ENCODE measurements around the gene INSC. TPM values are rescaled to one million over a fixed set of nuclear protein-coding genes. Genes with fewer than 3 reads are reported as not detected.

INSC gene, protein sequence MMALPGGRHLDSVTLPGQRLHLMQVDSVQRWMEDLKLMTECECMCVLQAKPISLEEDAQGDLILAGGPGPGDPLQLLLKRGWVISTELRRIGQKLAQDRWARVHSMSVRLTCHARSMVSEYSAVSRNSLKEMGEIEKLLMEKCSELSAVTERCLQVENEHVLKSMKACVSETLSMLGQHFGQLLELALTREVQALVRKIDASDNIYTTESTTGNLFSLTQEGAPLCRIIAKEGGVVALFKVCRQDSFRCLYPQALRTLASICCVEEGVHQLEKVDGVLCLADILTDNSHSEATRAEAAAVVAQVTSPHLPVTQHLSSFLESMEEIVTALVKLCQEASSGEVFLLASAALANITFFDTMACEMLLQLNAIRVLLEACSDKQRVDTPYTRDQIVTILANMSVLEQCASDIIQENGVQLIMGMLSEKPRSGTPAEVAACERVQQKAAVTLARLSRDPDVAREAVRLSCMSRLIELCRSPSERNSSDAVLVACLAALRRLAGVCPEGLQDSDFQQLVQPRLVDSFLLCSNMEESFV
- not detected in 2 replicates for total RNA-seq

DNA sequence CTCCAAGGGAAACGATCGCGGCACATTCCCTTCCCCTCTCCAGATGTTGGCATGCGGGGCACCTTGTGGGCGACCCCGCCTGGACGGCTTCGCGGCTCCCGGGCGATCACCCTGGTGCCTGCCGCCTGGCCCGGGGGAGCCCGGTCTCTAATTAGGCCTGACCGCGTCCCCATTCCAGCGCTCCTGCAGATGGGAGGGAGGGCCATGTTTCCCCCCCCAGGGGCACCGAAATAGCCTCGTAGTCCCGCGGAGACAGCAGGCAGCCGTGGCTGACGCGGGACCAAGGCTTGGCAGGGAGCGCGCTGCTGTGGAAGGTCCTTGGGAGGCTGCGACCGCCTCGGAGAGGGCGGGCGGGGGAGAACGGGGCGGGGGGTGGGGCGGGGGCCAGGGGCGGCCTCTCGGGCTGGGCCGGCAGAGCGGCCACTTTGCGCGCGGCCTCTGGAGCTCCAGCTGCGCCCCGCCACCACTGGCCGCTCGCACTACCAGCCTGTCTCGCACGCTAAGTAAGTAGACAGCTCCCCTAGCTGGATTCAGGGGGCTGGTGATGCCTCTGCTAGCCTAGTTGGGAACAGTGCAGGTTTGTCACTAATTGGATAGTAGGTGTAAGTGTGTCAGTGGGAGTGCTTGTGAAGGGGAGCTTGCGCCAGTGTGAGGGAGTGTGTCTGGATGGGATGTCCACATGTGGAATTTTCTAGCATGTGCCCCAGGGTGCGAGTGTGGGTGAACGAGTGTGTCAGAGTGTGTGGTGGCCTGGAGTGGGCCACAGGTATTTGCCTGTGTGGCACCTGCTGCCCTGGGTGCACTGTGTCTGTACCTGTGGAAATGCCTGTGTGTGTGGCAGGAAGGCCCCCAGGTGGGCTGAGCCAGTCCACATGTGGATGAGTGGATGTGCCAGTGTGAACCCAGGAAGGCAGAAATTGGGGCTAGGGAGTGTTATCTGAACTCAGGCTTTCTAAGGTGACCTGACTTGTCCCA is at the start of gene INSC:
Gene INSC, plus strand, starts transcription at position 423 of the 975 bp plus-strand sequence. CDS start 34,252 bp downstream, outside the sequence.

DNA sequence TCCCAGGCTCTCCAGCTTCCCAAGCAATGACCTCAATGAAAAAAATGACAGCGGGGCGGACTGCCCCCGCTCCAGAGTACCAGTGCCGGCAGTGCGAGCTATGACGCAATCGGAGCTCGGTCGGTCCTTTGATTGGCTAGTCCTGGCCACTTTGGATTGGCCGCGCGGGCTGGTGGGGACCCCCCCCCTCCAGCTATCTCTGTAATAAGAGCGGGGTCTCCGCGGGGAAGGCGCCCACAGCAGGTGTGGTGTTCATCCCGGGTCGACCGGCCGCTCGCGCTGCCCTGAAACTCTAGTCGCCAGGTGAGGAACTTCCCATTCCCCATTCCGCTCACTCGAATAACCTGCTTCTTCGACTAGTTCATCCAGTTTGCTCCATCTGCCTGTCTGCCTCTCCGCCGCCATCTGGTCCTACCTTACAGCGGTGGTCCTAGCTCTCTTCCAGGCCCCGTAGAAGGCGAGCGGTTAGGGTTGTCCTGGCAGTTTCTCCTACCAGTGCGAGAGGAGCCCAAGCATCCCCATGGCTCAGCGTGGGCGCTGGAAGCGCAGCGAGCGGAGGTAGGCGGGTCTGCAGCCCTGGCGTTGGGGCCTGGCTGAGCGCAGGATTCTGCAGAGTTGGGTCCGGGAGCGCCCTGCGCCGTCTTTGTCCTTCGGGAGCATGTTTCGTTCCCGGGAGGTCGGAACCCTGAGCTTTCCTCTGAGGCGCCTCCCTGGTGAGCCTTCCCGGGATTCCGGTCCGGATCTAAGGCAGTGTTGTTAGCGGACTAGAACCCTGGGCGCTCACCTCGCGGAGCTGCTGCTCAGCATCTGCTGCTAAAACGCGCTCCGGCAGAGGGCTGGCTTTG is 41.1 kb upstream of the INSC start, which contains the start of gene CALCB:
Gene CALCB, plus strand, starts transcription at position 233 of the 845 bp plus-strand sequence. CDS start 1,126 bp downstream, outside the sequence.

Other genes with a start within 250 kb of the INSC start
- 10.3 and 13.0 TPM in 2 replicates for gene CYP2R1, start 222.7 kb upstream of the INSC start, total RNA-seq
- gene CALCA, start 142.6 kb upstream of the INSC start, total RNA-seq, result not detected in 2 replicates
- not detected in 2 replicates for gene CALCB, start 41.3 kb upstream of the INSC start, total RNA-seq